Ascending aorta (tissue), 2 donors: ENCODE results near the gene ANKRD34A. TPM values are rescaled to one million over a fixed set of nuclear protein-coding genes. Genes with fewer than 3 reads are reported as not detected.

Experiments used
- DNase-seq, 2 donors: peaks; one replicate each; pipeline ENCODE4 v3.0.0-alpha.2; 2019; ENCODE audit warnings: low spot score in 2 of 2
- H3K27ac ChIP-seq, 2 donors: fragments of 200-600 bp; sonication (generic); one replicate each; pipeline ENCODE4 v1.5.1; 2016 to 2017; ENCODE audit warnings: mild to moderate bottlenecking in 1 of 2
- H3K27me3 ChIP-seq: fragments of 200-600 bp; sonication (generic); one replicate; pipeline ENCODE4 v1.5.1; 2017
- H3K36me3 ChIP-seq, 2 donors: fragments of 200-600 bp; sonication (generic); one replicate each; pipeline ENCODE4 v1.5.1; 2016
- H3K4me1 ChIP-seq, 2 donors: fragments of 200-600 bp; sonication (generic); one replicate each; pipeline ENCODE4 v1.5.1; 2016 to 2017; ENCODE audit warnings: mild to moderate bottlenecking in 1 of 2
- H3K4me3 ChIP-seq, 2 donors: fragments of 200-600 bp; sonication (generic); one replicate each; pipeline ENCODE4 v1.5.1; 2016 to 2017; ENCODE audit warnings: mild to moderate bottlenecking in 1 of 2
- H3K9me3 ChIP-seq, 2 donors: fragments of 200-600 bp; sonication (generic); one replicate each; pipeline ENCODE4 v1.5.1; 2016
- CTCF ChIP-seq, 3 experiments: fragments of 200-600 bp in 2 of 3; fragments of 450-650 bp in 1 of 3; sonication (generic) in 2 of 3; IDR thresholded peaks; one replicate each; pipeline ENCODE4 v1.5.1; 2016 to 2019; ENCODE audit warnings: antibody characterized with exemption in 3 of 3, mild to moderate bottlenecking in 1 of 3, moderate library complexity in 1 of 3
- intact Hi-C: fragments of 100-400 bp; cut with DNase I; formaldehyde crosslinking; loops from one replicate; pipeline ENCODE4 v1.15.1; 2023
- total RNA-seq: library from RNA; depleted of rRNA; stranded (reverse); fragments of >200 nt; gene quantifications from one replicate; pipeline ENCODE4 v1.1.0, GENCODE V29; 2016

The ANKRD34A gene
- total RNA-seq = 13.6 TPM

GRCh38 chr1:145964328-145965118 is at the start of gene ANKRD34A, which contains the start of gene POLR3GL:
ANKRD34A (minus strand) TSS chr1:145964575; CDS start chr1:145961759, 2,816 bp downstream.
POLR3GL (plus strand) TSS chr1:145964690; CDS start chr1:145974866, 10,176 bp downstream.
- peaks cover 17 to 34% of the 10 kb centered on the region in 2 donors for H3K4me1 ChIP-seq
- DNase-seq = peak; percentile 94 to 99
- no peaks in the 10 kb centered on the region for H3K36me3 ChIP-seq
- no peaks in the 10 kb centered on the region for H3K27me3 ChIP-seq
- no peak for TF ChIP-seq CTCF (IDR thresholded peaks at IDR 0.05)
- intact Hi-C loops = loop anchor here (5.0 kb wide), 2 partner anchors 33 to 48 kb away; partner anchors contain the start of gene TXNIP
- H3K9me3 ChIP-seq = no peaks in the 10 kb centered on the region
- peak within 1 kb of the TSS; percentile 96 to 97 for H3K27ac ChIP-seq
- peak within 1 kb of the TSS; percentile 65 to 92 for H3K4me3 ChIP-seq

GRCh38 chr1:146013559-146013922 is 49.2 kb upstream of the ANKRD34A start:
- intact Hi-C loops = loop anchor here (1.0 to 5.0 kb wide), 6 partner anchors 36 to 168 kb away; partner anchors contain the start of genes ANKRD34A, ITGA10, NUDT17 and POLR3GL
- no peak for TF ChIP-seq CTCF (IDR thresholded peaks at IDR 0.05)
- Histone ChIP-seq H3K4me1 (no peaks in the 10 kb centered on the region), H3K36me3 (no peaks in the 10 kb centered on the region), H3K9me3 (no peaks in the 10 kb centered on the region), H3K27me3 (no peaks in the 10 kb centered on the region), H3K4me3 (no peak overlapping the region), H3K27ac (no peak overlapping the region)
- DNase-seq = no peak

GRCh38 chr1:146012703-146013558 is 48.6 kb upstream of the ANKRD34A start:
- Histone ChIP-seq H3K4me1 (peaks cover 0 to under 1% of the 10 kb centered on the region in 2 donors), H3K4me3 (no peak overlapping the region), H3K9me3 (no peaks in the 10 kb centered on the region), H3K36me3 (no peaks in the 10 kb centered on the region), H3K27ac (no peak overlapping the region), H3K27me3 (no peaks in the 10 kb centered on the region)
- intact Hi-C loops = loop anchor here (1.0 to 5.0 kb wide), 6 partner anchors 36 to 168 kb away; partner anchors contain the start of genes ANKRD34A, ITGA10, NUDT17 and POLR3GL
- TF ChIP-seq CTCF (IDR thresholded peaks at IDR 0.05) = peak; percentile 79 to 80 (median 79)
- peak in 1 of 2 donors; percentile 80 for DNase-seq

- intact Hi-C loops = loop anchor here (5.0 kb wide), 3 partner anchors 48 to 118 kb away; partner anchors contain the start of genes ANKRD34A, ITGA10 and POLR3GL
- no peak overlapping the region for H3K4me3 ChIP-seq
- no peak for TF ChIP-seq CTCF (IDR thresholded peaks at IDR 0.05)
- no peaks in the 10 kb centered on the region for H3K27me3 ChIP-seq
- H3K9me3 ChIP-seq = no peaks in the 10 kb centered on the region
- no peak for DNase-seq
- no peaks in the 10 kb centered on the region for H3K36me3 ChIP-seq
- H3K4me1 ChIP-seq = peaks cover 0 to 10% of the 10 kb centered on the region in 2 donors
- H3K27ac ChIP-seq = no peak overlapping the region
These were observed 45.9 kb upstream of the ANKRD34A start for GRCh38 chr1:146010126-146010738.
